DOHH2 (cell line): ENCODE results near the gene DNER.

Experiments
- H3F3A ChIP-seq: fragments of 200-600 bp; sonication (generic), shearing (Covaris generic); 2 replicates; pipeline ENCODE4 v1.6.0; 2016; ENCODE audit warnings: antibody characterized with exemption, mild to moderate bottlenecking; ENCODE audit not compliant: control insufficient read depth, insufficient read depth
- H3K27ac ChIP-seq: fragments of 200-600 bp; sonication (generic); 2 replicates; pipeline ENCODE4 v1.5.1; 2014; ENCODE audit warnings: low read depth, mild to moderate bottlenecking, low read length, moderate library complexity
- H3K27me3 ChIP-seq: fragments of 200-600 bp; sonication (generic); 2 replicates; pipeline ENCODE4 v1.6.1; 2014; ENCODE audit warnings: mild to moderate bottlenecking, low read length, mixed read lengths; ENCODE audit not compliant: control insufficient read depth
- H3K36me3 ChIP-seq: fragments of 200-600 bp; sonication (generic); 2 replicates; pipeline ENCODE4 v1.6.1; 2014; ENCODE audit warnings: mild to moderate bottlenecking, low read length, moderate library complexity, mixed read lengths; ENCODE audit not compliant: control insufficient read depth
- H3K4me1 ChIP-seq: fragments of 200-600 bp; sonication (generic); 2 replicates; pipeline ENCODE4 v1.6.1; 2014; ENCODE audit warnings: mild to moderate bottlenecking, low read length, mixed read lengths; ENCODE audit not compliant: control insufficient read depth
- H3K4me2 ChIP-seq: fragments of 200-600 bp; sonication (generic); 2 replicates; pipeline ENCODE4 v1.6.0; 2014; ENCODE audit warnings: mild to moderate bottlenecking, low read length, moderate library complexity
- H3K4me3 ChIP-seq: fragments of 200-600 bp; sonication (generic); 2 replicates; pipeline ENCODE4 v1.5.1; 2014; ENCODE audit warnings: mild to moderate bottlenecking, low read length, mixed read lengths
- H3K79me2 ChIP-seq: fragments of 200-600 bp; sonication (generic); 2 replicates; pipeline ENCODE4 v1.6.1; 2014; ENCODE audit warnings: mild to moderate bottlenecking, low read length, mixed read lengths; ENCODE audit not compliant: control insufficient read depth
- H3K9me2 ChIP-seq: fragments of 200-600 bp; sonication (generic); replicated peaks from 2 replicates; pipeline ENCODE4 v1.6.1; 2014; ENCODE audit warnings: mild to moderate bottlenecking, low read length, mixed read lengths; ENCODE audit not compliant: control insufficient read depth
- H3K9me3 ChIP-seq: fragments of 200-600 bp; sonication (generic); 2 replicates; pipeline ENCODE4 v1.6.1; 2014; ENCODE audit warnings: antibody characterized with exemption, low read length, mixed read lengths; ENCODE audit not compliant: control insufficient read depth, insufficient read depth
- H4K20me1 ChIP-seq: fragments of 200-600 bp; sonication (generic); 2 replicates; pipeline ENCODE4 v1.6.0; 2014; ENCODE audit warnings: low read depth, mild to moderate bottlenecking, antibody characterized with exemption, low read length, moderate library complexity; ENCODE audit not compliant: control insufficient read depth, insufficient read depth
- CTCF ChIP-seq: fragments of 200-600 bp; sonication (generic); IDR thresholded peaks from one replicate; pipeline ENCODE4 v1.5.1; 2014; ENCODE audit warnings: antibody characterized with exemption, mild to moderate bottlenecking, low read depth, low read length; ENCODE audit not compliant: poor library complexity, severe bottlenecking
- EZH2phosphoT487 ChIP-seq: fragments of 200-600 bp; sonication (generic); IDR thresholded peaks from 2 replicates; pipeline ENCODE4 v1.6.1; 2017; ENCODE audit warnings: borderline replicate concordance, mild to moderate bottlenecking, antibody characterized with exemption, low read length, moderate library complexity, mixed read lengths

The DNER gene

DNA sequence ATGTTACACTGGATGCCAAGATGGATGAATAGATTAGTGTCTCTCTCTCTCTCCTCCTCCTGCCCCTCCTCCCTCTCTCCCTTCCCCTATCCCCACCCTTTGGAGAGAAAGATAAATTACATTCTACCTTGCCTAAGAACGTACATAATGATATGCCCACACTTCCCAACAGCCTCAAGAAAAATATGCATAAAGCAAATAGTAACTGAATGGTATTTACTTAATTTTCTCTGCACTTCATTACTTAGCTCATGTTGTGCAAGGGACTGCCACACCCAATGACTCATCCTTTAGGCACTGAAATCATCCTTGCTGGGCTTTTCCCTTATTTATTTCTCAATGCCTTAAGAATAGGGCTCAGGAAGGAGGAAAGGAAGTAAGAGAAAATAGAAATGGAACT lies 306.0 kb downstream of the DNER start:
- TF ChIP-seq CTCF (no peak), EZH2phosphoT487 (no peak)
- no peaks in the 10 kb centered on the region for H3K36me3 ChIP-seq
- no peaks in the 10 kb centered on the region for H3K9me3 ChIP-seq
- no peak overlapping the region for H3K4me3 ChIP-seq
- H3K27me3 ChIP-seq: no peaks in the 10 kb centered on the region; the same call in 1 of the 2 replicates
- H4K20me1 ChIP-seq: no peaks in the 10 kb centered on the region
- H3F3A ChIP-seq: no peaks in the 10 kb centered on the region
- H3K27ac ChIP-seq: no peak overlapping the region
- no peaks in the 10 kb centered on the region for H3K9me2 ChIP-seq
- no peaks in the 10 kb centered on the region for H3K79me2 ChIP-seq
- no peak overlapping the region for H3K4me2 ChIP-seq
- H3K4me1 ChIP-seq: no peaks in the 10 kb centered on the region

- H3K4me1 ChIP-seq: no peaks in the 10 kb centered on the region
- H4K20me1 ChIP-seq: no peaks in the 10 kb centered on the region
- no peaks in the 10 kb centered on the region for H3K36me3 ChIP-seq
- H3K27me3 ChIP-seq: no peaks in the 10 kb centered on the region; the same call in none of the 2 replicates
- H3K27ac ChIP-seq: no peak overlapping the region
- no peaks in the 10 kb centered on the region for H3K9me2 ChIP-seq
- no peaks in the 10 kb centered on the region for H3K79me2 ChIP-seq
- no peak overlapping the region for H3K4me3 ChIP-seq
- TF ChIP-seq EZH2phosphoT487: no peak
- no peak for TF ChIP-seq CTCF
- no peaks in the 10 kb centered on the region for H3K9me3 ChIP-seq
- H3K4me2 ChIP-seq: no peak overlapping the region
- no peaks in the 10 kb centered on the region for H3F3A ChIP-seq
Measured at GRCh38 chr2:229407170-229407569, 307.2 kb downstream of the DNER start.

GRCh38 chr2:229405796-229406195 lies 308.6 kb downstream of the DNER start:
- Histone ChIP-seq H3K79me2 (no peaks in the 10 kb centered on the region), H3K4me1 (no peaks in the 10 kb centered on the region), H3K9me2 (no peaks in the 10 kb centered on the region), H3F3A (no peaks in the 10 kb centered on the region), H3K27me3 (no peaks in the 10 kb centered on the region; the same call in none of the 2 replicates), H3K27ac (no peak overlapping the region), H3K4me3 (no peak overlapping the region), H4K20me1 (no peaks in the 10 kb centered on the region), H3K4me2 (no peak overlapping the region), H3K36me3 (no peaks in the 10 kb centered on the region), H3K9me3 (no peaks in the 10 kb centered on the region)
- TF ChIP-seq CTCF (no peak), EZH2phosphoT487 (no peak)
